Spleen (tissue), 13 donors: ENCODE results near the gene TNS2. TPM values are rescaled to one million over a fixed set of nuclear protein-coding genes. Genes with fewer than 3 reads are reported as not detected.
A peak's percentile ranks its signal among the peaks of the same experiment; 100 is the strongest.

Experiments used
- DNase-seq: peaks from one replicate; pipeline ENCODE4 v3.0.0-alpha.2; 2020
- H3K27ac ChIP-seq, 8 donors: fragments of 200-600 bp; sonication (generic) in 7 of 8; 1 replicate in 4 of 8; 2 replicates in 4 of 8; pipeline versions ENCODE4 v1.5.0 to v1.8.0; 2016 to 2021; ENCODE audit warnings: inconsistent platforms in 4 of 8, mild to moderate bottlenecking in 4 of 8, moderate library complexity in 1 of 8
- H3K27me3 ChIP-seq, 7 donors: fragments of 200-600 bp; sonication (generic) in 6 of 7; replicated peaks in 1 of 7; 1 replicate in 4 of 7; 2 replicates in 3 of 7; pipeline versions ENCODE4 v1.5.0 to v1.8.0; 2016 to 2021; ENCODE audit warnings: inconsistent platforms in 3 of 7, mild to moderate bottlenecking in 1 of 7
- H3K36me3 ChIP-seq, 6 donors: fragments of 200-600 bp; sonication (generic) in 5 of 6; 1 replicate in 4 of 6; 2 replicates in 2 of 6; pipeline versions ENCODE4 v1.5.0 to v1.8.0; 2016 to 2021; ENCODE audit warnings: inconsistent platforms in 2 of 6
- H3K4me1 ChIP-seq, 6 donors: fragments of 200-600 bp; sonication (generic) in 5 of 6; 1 replicate in 3 of 6; 2 replicates in 3 of 6; pipeline versions ENCODE4 v1.5.0 to v1.8.0; 2016 to 2021; ENCODE audit warnings: inconsistent platforms in 3 of 6
- H3K4me3 ChIP-seq, 8 donors: fragments of 200-600 bp; sonication (generic) in 7 of 8; 1 replicate in 4 of 8; 2 replicates in 4 of 8; pipeline versions ENCODE4 v1.5.0 to v1.8.0; 2016 to 2021; ENCODE audit warnings: inconsistent platforms in 4 of 8, mild to moderate bottlenecking in 4 of 8, moderate library complexity in 2 of 8
- H3K9me3 ChIP-seq, 8 donors: fragments of 200-600 bp; sonication (generic) in 7 of 8; 1 replicate in 4 of 8; 2 replicates in 4 of 8; pipeline versions ENCODE4 v1.5.0 to v1.8.0; 2016 to 2021; ENCODE audit warnings: inconsistent platforms in 4 of 8
- POLR2A ChIP-seq, 3 donors: fragments of 450-650 bp; IDR thresholded peaks; one replicate each; pipeline ENCODE4 v1.5.1; 2017; ENCODE audit warnings: antibody characterized with exemption in 3 of 3, mild to moderate bottlenecking in 1 of 3
- POLR2AphosphoS5 ChIP-seq, 3 donors: sonication (generic); formaldehyde crosslinking; IDR thresholded peaks; one replicate each; pipeline ENCODE4 v1.5.1; 2017; ENCODE audit warnings: antibody characterized with exemption in 3 of 3
- WGBS, 5 donors: extraction: QIAGEN DNeasy Blood & Tissue Kit in 3 of 5; methylation state at CpG; one replicate each; pipeline versions ENCODE4 v1.1.5 to v1.1.7; 2013 to 2018; 5-methylcytosine and 5-hydroxymethylcytosine counted together
- intact Hi-C: fragments of 100-400 bp; cut with DNase I; formaldehyde crosslinking; loops from one replicate; pipeline ENCODE4 v1.15.0; 2023; ENCODE audit warnings: low total_unique reads
- long read RNA-seq, 2 donors: transcript quantifications; one replicate each; lab custom pipeline, GENCODE V29; 2026
- polyA plus RNA-seq, 3 donors: library from polyadenylated mRNA; stranded (reverse); fragments of 200-250 nt; gene quantifications; one replicate each; pipeline ENCODE4 v1.2.1, GENCODE V29; 2013
- total RNA-seq, 7 donors: library from RNA; depleted of rRNA in 3 of 7; stranded (reverse); fragments of >200 nt in 3 of 7; fragmentation: NEBNext Ultra II Directional in 4 of 7; extraction: Animal tissue kit (Norgen Biotek cat#: 25700) in 4 of 7; gene quantifications; one replicate each; pipeline versions ENCODE4 v1.1.0 to v1.2.1, GENCODE V29; 2016 to 2021
- TF ChIP-seq, protein P1 (sequence below), 11 experiments: fragments of 200-600 bp in 7 of 11; fragments of 450-650 bp in 4 of 11; sonication (generic) in 4 of 11; IDR thresholded peaks in 8 of 11; conservative IDR thresholded peaks in 3 of 11; 1 replicate in 7 of 11; 2 replicates in 4 of 11; pipeline versions ENCODE4 v1.4.0 to v1.8.0; 2016 to 2021; ENCODE audit warnings: antibody characterized with exemption in 11 of 11, inconsistent platforms in 4 of 11, mild to moderate bottlenecking in 1 of 11
- donor health status: healthy with polysubstance abuse.
- donor health status: DM: no; HTN: no; CAD: no; lungs with moderate emphysema.
- donor health status: DM: no; HTN: no; CAD: no.
- donor health status: Bipolar disorder and iron deficiency.
- donor health status: healthy.
- donor health status: DM: no; HTN: no; CAD: no.
- donor health status: DM: yes; HTN: yes; CAD: no.

TNS2 gene, protein sequence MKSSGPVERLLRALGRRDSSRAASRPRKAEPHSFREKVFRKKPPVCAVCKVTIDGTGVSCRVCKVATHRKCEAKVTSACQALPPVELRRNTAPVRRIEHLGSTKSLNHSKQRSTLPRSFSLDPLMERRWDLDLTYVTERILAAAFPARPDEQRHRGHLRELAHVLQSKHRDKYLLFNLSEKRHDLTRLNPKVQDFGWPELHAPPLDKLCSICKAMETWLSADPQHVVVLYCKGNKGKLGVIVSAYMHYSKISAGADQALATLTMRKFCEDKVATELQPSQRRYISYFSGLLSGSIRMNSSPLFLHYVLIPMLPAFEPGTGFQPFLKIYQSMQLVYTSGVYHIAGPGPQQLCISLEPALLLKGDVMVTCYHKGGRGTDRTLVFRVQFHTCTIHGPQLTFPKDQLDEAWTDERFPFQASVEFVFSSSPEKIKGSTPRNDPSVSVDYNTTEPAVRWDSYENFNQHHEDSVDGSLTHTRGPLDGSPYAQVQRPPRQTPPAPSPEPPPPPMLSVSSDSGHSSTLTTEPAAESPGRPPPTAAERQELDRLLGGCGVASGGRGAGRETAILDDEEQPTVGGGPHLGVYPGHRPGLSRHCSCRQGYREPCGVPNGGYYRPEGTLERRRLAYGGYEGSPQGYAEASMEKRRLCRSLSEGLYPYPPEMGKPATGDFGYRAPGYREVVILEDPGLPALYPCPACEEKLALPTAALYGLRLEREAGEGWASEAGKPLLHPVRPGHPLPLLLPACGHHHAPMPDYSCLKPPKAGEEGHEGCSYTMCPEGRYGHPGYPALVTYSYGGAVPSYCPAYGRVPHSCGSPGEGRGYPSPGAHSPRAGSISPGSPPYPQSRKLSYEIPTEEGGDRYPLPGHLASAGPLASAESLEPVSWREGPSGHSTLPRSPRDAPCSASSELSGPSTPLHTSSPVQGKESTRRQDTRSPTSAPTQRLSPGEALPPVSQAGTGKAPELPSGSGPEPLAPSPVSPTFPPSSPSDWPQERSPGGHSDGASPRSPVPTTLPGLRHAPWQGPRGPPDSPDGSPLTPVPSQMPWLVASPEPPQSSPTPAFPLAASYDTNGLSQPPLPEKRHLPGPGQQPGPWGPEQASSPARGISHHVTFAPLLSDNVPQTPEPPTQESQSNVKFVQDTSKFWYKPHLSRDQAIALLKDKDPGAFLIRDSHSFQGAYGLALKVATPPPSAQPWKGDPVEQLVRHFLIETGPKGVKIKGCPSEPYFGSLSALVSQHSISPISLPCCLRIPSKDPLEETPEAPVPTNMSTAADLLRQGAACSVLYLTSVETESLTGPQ (N-terminal part only)
- total RNA-seq (100 to 1,000 TPM in 6 of 7 donors, 10 to 100 TPM in 1; 72.4 to 301 (median 170) TPM), polyA plus RNA-seq (100 to 1,000 TPM in 1 of 3 donors, 10 to 100 TPM in 2; 36.6 to 159 (median 67.5) TPM)
- long read RNA-seq, donor 1, partial matches to known transcripts = 26 of 30 reads
- long read RNA-seq, donor 1, other reads (novel, unspliced or antisense) = 0 of 30 reads
- long read RNA-seq, donor 2, full-length matches to known transcripts = 3 of 20 reads
- long read RNA-seq, donor 2, partial matches to known transcripts = 17 of 20 reads
- long read RNA-seq, donor 2, other reads (novel, unspliced or antisense) = 0 of 20 reads

DNA sequence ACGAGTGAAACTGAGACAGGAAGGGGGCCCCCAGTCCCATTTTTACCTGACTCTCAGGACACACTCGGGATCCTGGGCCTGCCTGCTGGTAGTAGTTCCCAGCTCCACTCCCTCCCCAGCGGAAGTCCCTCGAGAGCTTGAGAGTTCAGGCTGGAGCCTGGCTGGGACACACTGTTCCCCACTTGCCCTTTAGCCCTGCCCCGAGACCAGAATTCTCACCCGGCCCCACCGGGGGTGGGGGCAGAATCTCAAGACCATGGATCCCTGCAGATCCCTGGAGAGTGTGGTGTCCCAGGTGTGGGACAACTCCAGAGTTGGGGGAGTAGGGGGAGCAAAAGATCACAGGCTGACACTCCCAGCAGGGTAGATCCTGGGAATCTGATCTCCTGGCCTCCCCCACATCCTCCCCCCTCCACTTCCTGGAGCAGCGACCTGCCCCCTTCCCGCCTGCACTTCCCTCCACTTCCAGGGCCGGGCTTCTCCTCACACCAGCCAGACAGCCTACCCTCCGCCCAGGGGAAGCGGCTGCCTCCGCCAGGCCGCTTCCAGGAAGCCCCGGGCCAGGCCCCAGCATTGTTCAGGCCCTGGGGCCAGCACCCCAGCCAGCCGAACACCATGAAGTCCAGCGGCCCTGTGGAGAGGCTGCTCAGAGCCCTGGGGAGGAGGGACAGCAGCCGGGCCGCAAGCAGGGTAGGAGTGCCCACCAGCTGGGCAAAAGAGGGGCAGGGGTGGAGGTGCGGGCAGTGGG, at the start of gene TNS2:
Gene TNS2, plus strand, starts transcription at position 495 of the 748 bp plus-strand sequence. Its CDS starts 121 bp downstream, at position 616.
- Histone ChIP-seq H3K27me3 (peaks cover 0 to 9% (median 0%) of the 10 kb centered on the region in 7 donors), H3K9me3 (no peaks in the 10 kb centered on the region), H3K36me3 (peaks cover 0 to 19% (median 0%) of the 10 kb centered on the region in 6 donors), H3K4me3 (peak within 1 kb of the TSS; percentile 44 to 78 (median 63)), H3K27ac (peak within 1 kb of the TSS; percentile 77 to 94 (median 89)), H3K4me1 (peaks cover 26 to 91% (median 61%) of the 10 kb centered on the region in 6 donors)
- WGBS, 5 donors = 34 to 55% (median 49%) methylated on average over 16 to 20 of the region's 20 CpGs
- DNase-seq = peak; percentile 88
- peak in 1 of 3 donors; percentile 28 for TF ChIP-seq POLR2A (IDR thresholded peaks at IDR 0.05)
- TF ChIP-seq POLR2AphosphoS5 (IDR thresholded peaks at IDR 0.05) = peak; percentile 74 to 89 (median 88)
- TF ChIP-seq, protein P1, sequence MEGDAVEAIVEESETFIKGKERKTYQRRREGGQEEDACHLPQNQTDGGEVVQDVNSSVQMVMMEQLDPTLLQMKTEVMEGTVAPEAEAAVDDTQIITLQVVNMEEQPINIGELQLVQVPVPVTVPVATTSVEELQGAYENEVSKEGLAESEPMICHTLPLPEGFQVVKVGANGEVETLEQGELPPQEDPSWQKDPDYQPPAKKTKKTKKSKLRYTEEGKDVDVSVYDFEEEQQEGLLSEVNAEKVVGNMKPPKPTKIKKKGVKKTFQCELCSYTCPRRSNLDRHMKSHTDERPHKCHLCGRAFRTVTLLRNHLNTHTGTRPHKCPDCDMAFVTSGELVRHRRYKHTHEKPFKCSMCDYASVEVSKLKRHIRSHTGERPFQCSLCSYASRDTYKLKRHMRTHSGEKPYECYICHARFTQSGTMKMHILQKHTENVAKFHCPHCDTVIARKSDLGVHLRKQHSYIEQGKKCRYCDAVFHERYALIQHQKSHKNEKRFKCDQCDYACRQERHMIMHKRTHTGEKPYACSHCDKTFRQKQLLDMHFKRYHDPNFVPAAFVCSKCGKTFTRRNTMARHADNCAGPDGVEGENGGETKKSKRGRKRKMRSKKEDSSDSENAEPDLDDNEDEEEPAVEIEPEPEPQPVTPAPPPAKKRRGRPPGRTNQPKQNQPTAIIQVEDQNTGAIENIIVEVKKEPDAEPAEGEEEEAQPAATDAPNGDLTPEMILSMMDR (IDR thresholded peaks at IDR 0.05 in 8 of 11, conservative IDR thresholded peaks at IDR 0.05 in 3 of 11) = no peak
- intact Hi-C loops = no loop called here

DNA sequence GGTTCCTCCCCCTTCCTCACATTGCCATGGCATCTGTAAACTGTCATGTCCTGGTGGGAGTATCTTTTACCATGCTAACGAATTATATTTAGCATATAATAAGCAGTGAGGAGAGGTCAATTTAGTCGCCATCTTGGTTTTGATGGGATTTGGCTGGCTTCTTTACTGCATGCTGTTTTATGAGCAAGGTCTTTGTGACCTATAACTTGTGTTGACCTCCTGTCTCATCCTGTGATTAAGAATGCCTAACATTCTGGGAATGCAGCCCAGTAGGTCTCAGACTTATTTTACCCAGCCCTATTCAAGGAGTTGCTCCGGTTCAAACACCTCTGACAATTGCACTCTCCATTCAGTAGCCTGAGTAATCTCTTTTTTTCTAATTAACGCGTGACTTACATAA, 45.7 kb upstream of the TNS2 start:
- H3K27me3 ChIP-seq = peaks cover 0 to 21% (median 0%) of the 10 kb centered on the region in 7 donors
- no peak overlapping the region for H3K4me3 ChIP-seq
- peaks cover 22 to 37% (median 34%) of the 10 kb centered on the region in 6 donors for H3K4me1 ChIP-seq
- peaks cover 0 to 13% (median 4%) of the 10 kb centered on the region in 6 donors for H3K36me3 ChIP-seq
- DNase-seq = no peak
- WGBS, 5 donors = 80 to 90% (median 87%) methylated on average over 5 of the region's 5 CpGs
- H3K9me3 ChIP-seq = no peaks in the 10 kb centered on the region
- no peak for TF ChIP-seq POLR2AphosphoS5 (IDR thresholded peaks at IDR 0.05)
- TF ChIP-seq, protein P1 (IDR thresholded peaks at IDR 0.05 in 8 of 11, conservative IDR thresholded peaks at IDR 0.05 in 3 of 11) = no peak
- no peak for TF ChIP-seq POLR2A (IDR thresholded peaks at IDR 0.05)
- intact Hi-C loops = no loop called here
- H3K27ac ChIP-seq = no peak overlapping the region

DNA sequence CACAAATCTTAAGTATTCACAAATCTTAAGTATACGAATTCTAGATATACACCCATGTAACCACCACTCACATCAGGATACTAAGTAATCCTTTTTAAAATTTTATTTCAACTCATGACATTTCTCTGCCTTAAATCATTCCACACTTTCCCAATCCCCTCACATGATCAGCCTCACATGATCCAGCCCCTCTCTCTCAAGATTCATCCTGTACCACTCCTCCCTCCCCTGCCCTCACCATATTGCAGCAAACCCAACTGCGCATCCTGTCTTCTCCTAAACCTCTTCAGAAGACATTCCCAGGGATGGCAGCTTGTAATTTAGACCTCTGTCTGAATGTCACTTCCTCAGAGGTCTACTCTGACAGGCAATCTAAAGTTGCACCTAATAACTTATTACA, 45.3 kb upstream of the TNS2 start:
- TF ChIP-seq POLR2A (IDR thresholded peaks at IDR 0.05) = no peak
- TF ChIP-seq POLR2AphosphoS5 (IDR thresholded peaks at IDR 0.05) = no peak
- TF ChIP-seq, protein P1 (IDR thresholded peaks at IDR 0.05 in 8 of 11, conservative IDR thresholded peaks at IDR 0.05 in 3 of 11) = no peak
- Histone ChIP-seq H3K4me1 (peaks cover 26 to 41% (median 38%) of the 10 kb centered on the region in 6 donors), H3K9me3 (no peaks in the 10 kb centered on the region), H3K4me3 (no peak overlapping the region), H3K27me3 (peaks cover 0 to 17% (median 0%) of the 10 kb centered on the region in 7 donors), H3K27ac (no peak overlapping the region), H3K36me3 (peaks cover 0 to 17% (median 5%) of the 10 kb centered on the region in 6 donors)
- WGBS, 5 donors = 84 to 97% (median 94%) methylated on average over 2 of the region's 2 CpGs
- DNase-seq = no peak
- intact Hi-C loops = no loop called here
